Measurements from ENCODE around the gene OR52E4.

OR52E4 gene

GRCh38 chr11:5929571-5930368 lies 49.3 kb downstream of the OR52E4 start:
- DNase-seq = no peak

GRCh38 chr11:5930614-5931013 lies 50.2 kb downstream of the OR52E4 start:
- DNase-seq = no peak

DNA sequence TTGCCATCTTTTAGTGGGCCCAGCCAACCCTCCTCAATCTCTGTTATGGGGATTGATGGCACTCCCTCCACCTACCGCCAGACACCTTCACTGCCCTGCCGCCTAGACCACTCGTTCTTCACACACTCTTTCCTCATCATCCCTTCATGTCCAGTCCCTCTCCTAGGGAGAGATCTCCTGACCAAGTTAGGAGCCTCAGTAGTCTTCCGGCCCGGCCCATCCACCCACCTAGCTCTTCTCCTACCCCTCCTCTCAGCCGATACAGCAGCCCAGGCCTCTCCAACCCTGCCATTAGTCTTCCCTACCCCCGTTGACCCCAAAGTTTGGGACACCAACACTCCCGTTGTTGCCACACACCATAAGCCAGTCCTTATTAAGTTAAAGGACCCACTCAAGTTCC lies 50.6 kb downstream of the OR52E4 start:
- no peak for DNase-seq

GRCh38 chr11:5932671-5933070 lies 52.2 kb downstream of the OR52E4 start:
- DNase-seq = no peak

DNA sequence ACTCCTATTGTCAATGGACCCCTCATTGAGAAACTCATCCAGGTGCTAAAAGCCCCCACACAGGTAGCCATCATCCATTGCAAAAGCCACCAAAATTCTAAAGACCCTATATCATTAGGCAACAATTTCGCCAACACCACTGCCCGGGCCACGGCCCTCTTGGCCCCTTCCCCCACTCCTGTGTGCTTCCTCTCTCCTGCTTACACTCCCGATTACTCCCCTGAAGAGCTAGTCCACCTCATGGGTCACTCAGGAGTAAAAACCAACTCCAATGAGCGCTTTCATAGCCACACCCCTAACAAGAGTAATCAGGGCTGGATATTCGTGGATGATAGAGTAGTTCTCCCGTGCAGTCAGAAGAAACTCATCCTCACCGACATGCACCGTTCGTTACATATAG lies 52.7 kb downstream of the OR52E4 start:
- no peak for DNase-seq

Measured in NCI-H226 (cell line).